Measurements from ENCODE around the gene MICALL1.

DNA sequence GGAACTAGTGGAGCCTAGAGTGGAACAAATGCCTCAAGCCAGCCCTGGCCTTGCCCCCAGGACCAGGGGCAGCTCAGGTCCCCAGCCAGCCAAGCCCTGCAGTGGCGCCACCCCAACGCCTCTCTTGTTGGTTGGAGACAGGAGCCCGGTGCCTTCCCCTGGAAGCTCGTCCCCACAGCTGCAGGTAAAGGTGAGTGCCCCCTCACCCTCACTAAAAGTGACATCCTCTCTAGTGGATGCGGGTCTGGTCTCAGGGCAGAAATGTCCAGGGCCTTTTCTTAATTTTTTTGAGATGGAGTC is 21.5 kb downstream of the MICALL1 start:
- TF ChIP-seq, protein P1, sequence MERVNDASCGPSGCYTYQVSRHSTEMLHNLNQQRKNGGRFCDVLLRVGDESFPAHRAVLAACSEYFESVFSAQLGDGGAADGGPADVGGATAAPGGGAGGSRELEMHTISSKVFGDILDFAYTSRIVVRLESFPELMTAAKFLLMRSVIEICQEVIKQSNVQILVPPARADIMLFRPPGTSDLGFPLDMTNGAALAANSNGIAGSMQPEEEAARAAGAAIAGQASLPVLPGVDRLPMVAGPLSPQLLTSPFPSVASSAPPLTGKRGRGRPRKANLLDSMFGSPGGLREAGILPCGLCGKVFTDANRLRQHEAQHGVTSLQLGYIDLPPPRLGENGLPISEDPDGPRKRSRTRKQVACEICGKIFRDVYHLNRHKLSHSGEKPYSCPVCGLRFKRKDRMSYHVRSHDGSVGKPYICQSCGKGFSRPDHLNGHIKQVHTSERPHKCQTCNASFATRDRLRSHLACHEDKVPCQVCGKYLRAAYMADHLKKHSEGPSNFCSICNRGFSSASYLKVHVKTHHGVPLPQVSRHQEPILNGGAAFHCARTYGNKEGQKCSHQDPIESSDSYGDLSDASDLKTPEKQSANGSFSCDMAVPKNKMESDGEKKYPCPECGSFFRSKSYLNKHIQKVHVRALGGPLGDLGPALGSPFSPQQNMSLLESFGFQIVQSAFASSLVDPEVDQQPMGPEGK (CRISPR knock-in tag; IDR thresholded peaks at IDR 0.05; ENCODE audit: borderline replicate concordance), result no peak
- TF ChIP-seq ZNF8 (CRISPR knock-in tag; IDR thresholded peaks at IDR 0.05) (no peak), ISL1 (CRISPR knock-in tag; IDR thresholded peaks at IDR 0.05) (no peak), ZFP3 (CRISPR knock-in tag; IDR thresholded peaks at IDR 0.05) (no peak), OSR1 (CRISPR knock-in tag; IDR thresholded peaks at IDR 0.05) (no peak), TCF4 (CRISPR knock-in tag; IDR thresholded peaks at IDR 0.05; ENCODE audit: borderline replicate concordance) (no peak), PPARA (CRISPR knock-in tag; IDR thresholded peaks at IDR 0.05; ENCODE audit: borderline replicate concordance) (no peak), GLIS3 (CRISPR knock-in tag; IDR thresholded peaks at IDR 0.05) (no peak), ZC3H10 (CRISPR knock-in tag; IDR thresholded peaks at IDR 0.05) (no peak), SNAI2 (CRISPR knock-in tag; IDR thresholded peaks at IDR 0.05) (no peak), ZNF70 (CRISPR knock-in tag; IDR thresholded peaks at IDR 0.05) (no peak)
- TF ChIP-seq, protein P2, sequence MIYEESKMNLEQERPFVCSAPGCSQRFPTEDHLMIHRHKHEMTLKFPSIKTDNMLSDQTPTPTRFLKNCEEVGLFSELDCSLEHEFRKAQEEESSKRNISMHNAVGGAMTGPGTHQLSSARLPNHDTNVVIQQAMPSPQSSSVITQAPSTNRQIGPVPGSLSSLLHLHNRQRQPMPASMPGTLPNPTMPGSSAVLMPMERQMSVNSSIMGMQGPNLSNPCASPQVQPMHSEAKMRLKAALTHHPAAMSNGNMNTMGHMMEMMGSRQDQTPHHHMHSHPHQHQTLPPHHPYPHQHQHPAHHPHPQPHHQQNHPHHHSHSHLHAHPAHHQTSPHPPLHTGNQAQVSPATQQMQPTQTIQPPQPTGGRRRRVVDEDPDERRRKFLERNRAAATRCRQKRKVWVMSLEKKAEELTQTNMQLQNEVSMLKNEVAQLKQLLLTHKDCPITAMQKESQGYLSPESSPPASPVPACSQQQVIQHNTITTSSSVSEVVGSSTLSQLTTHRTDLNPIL (CRISPR knock-in tag; IDR thresholded peaks at IDR 0.05; ENCODE audit: low read depth), result no peak
- TF ChIP-seq, protein P3, sequence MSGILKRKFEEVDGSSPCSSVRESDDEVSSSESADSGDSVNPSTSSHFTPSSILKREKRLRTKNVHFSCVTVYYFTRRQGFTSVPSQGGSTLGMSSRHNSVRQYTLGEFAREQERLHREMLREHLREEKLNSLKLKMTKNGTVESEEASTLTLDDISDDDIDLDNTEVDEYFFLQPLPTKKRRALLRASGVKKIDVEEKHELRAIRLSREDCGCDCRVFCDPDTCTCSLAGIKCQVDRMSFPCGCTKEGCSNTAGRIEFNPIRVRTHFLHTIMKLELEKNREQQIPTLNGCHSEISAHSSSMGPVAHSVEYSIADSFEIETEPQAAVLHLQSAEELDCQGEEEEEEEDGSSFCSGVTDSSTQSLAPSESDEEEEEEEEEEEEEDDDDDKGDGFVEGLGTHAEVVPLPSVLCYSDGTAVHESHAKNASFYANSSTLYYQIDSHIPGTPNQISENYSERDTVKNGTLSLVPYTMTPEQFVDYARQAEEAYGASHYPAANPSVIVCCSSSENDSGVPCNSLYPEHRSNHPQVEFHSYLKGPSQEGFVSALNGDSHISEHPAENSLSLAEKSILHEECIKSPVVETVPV (CRISPR knock-in tag; IDR thresholded peaks at IDR 0.05), result no peak

Data from SK-N-SH treated with all-trans-retinoic acid at 6 μM for 48 hours (cell line).